K562 (cell line): ENCODE measurements around the gene SLC25A44. TPM values are rescaled to one million over a fixed set of nuclear protein-coding genes. Genes with fewer than 3 reads are reported as not detected.
"Not testable (repeated sequence)": the region's sequence is repeated elsewhere in the genome, so short reads cannot be mapped to it uniquely, and the experiment has no call there.

Experiments
- ATAC-seq: fragments of 200-7000 bp; cut with Tn5 transposase; 3 replicates; pipeline ENCODE4 v1.9.1; 2020; ENCODE audit warnings: moderate library complexity
- BruUV-seq: library from RNA; stranded (reverse); fragments of 400-500 nt; replicated peaks from 2 replicates; lab custom pipeline; 2021; lab: Mats Ljungman, UMichigan
- CTCF ChIA-PET: fragments of 300-600 bp; formaldehyde crosslinking; extraction: SDS; loops from one replicate; lab custom pipeline; 2021; ENCODE audit warnings: low intra/inter-chr PET ratio; lab: Yijun Ruan, JAX
- POLR2A ChIA-PET: fragments of 300-600, 350-650 bp; sonication (Branson Sonifier 250); formaldehyde crosslinking; extraction: SDS; loops from one replicate; lab custom pipeline; 2021; ENCODE audit warnings: antibody characterized with exemption, inconsistent platforms; lab: Yijun Ruan, JAX
- DNase-seq, 4 experiments: peaks; one replicate each; pipeline versions ENCODE4 v3.0.0 to v3.0.0-alpha.2; 2011 to 2018; ENCODE audit warnings: low spot score in 3 of 4, mixed read lengths in 3 of 4; ENCODE audit errors: extremely low read depth in 1 of 4
- FAIRE-seq: peaks from 2 replicates; lab custom pipeline; 2011; peaks lifted over from hg19 to GRCh38; lab: Jason Lieb, UNC
- H2AFZ ChIP-seq: 2 replicates; pipeline ENCODE4 v1.6.0; 2011; ENCODE audit warnings: low read depth, low read length, control low read depth, inconsistent platforms
- H3K27ac ChIP-seq: fragments of 200-600 bp; 3 replicates; pipeline ENCODE4 v1.8.0; 2011; ENCODE audit warnings: low read depth, mild to moderate bottlenecking, control low read depth, inconsistent platforms, low read length, moderate library complexity, mixed read lengths; ENCODE audit errors: extremely low read depth
- H3K27me3 ChIP-seq, 2 experiments: fragments of 300-600 bp in 1 of 2; 2 replicates in 1 of 2; 3 replicates in 1 of 2; pipeline versions ENCODE4 v1.6.0 to v1.8.0; 2011; ENCODE audit warnings: inconsistent platforms in 2 of 2, low read length in 2 of 2, mild to moderate bottlenecking in 1 of 2, mixed read lengths in 1 of 2, moderate library complexity in 1 of 2; ENCODE audit not compliant: control insufficient read depth in 2 of 2, insufficient read depth in 2 of 2
- H3K36me3 ChIP-seq: fragments of 300-600 bp; 3 replicates; pipeline ENCODE4 v1.8.0; 2011; ENCODE audit warnings: mild to moderate bottlenecking, low read length, inconsistent platforms; ENCODE audit not compliant: control insufficient read depth, insufficient read depth
- H3K4me1 ChIP-seq, 2 experiments: fragments of 200-600 bp in 1 of 2; replicated peaks in 1 of 2; 2 replicates in 1 of 2; 3 replicates in 1 of 2; pipeline versions ENCODE4 v1.5.1 to v1.8.0; 2011; ENCODE audit warnings: inconsistent platforms in 2 of 2, low read length in 2 of 2, mild to moderate bottlenecking in 1 of 2, mixed read lengths in 1 of 2, moderate library complexity in 1 of 2; ENCODE audit not compliant: control insufficient read depth in 2 of 2, insufficient read depth in 2 of 2
- H3K4me2 ChIP-seq: 2 replicates; pipeline ENCODE4 v1.6.1; 2011; ENCODE audit warnings: low read length, control low read depth, inconsistent platforms, mixed read lengths; ENCODE audit not compliant: insufficient read depth
- H3K4me3 ChIP-seq: fragments of 200-600 bp; sonication (generic), shearing (Covaris generic); 2 replicates; pipeline ENCODE4 v1.5.1; 2016; ENCODE audit warnings: control low read depth, inconsistent platforms
- H3K79me2 ChIP-seq: fragments of 200-600 bp; 3 replicates; pipeline ENCODE4 v1.8.0; 2011; ENCODE audit warnings: low read length, inconsistent platforms; ENCODE audit not compliant: control insufficient read depth, insufficient read depth
- H3K9ac ChIP-seq, 2 experiments: 2 replicates each; pipeline versions ENCODE4 v1.6.0 to v1.6.1; 2011; ENCODE audit warnings: low read depth in 2 of 2, low read length in 2 of 2, control low read depth in 1 of 2, inconsistent platforms in 1 of 2, mild to moderate bottlenecking in 1 of 2, mixed read lengths in 1 of 2; ENCODE audit not compliant: insufficient read depth in 1 of 2
- H3K9me1 ChIP-seq: one replicate; pipeline ENCODE4 v1.6.0; 2011; ENCODE audit warnings: inconsistent platforms, mild to moderate bottlenecking, low read length, moderate library complexity; ENCODE audit not compliant: control insufficient read depth, insufficient read depth
- H3K9me3 ChIP-seq: replicated peaks from 2 replicates; pipeline ENCODE4 v1.5.1; 2011; ENCODE audit warnings: low read depth, low read length, inconsistent platforms; ENCODE audit not compliant: control insufficient read depth, insufficient read depth
- H4K20me1 ChIP-seq: replicated peaks from 2 replicates; pipeline ENCODE4 v1.6.1; 2011; ENCODE audit warnings: low read length, inconsistent platforms, mixed read lengths; ENCODE audit not compliant: control insufficient read depth, insufficient read depth
- POLR2G ChIP-seq: fragments of 200-400 bp; formaldehyde crosslinking; IDR thresholded peaks from 2 replicates; pipeline ENCODE4 v1.6.1; 2017; ENCODE audit warnings: low read depth, mild to moderate bottlenecking, antibody characterized with exemption, low read length, moderate library complexity
- RBFOX2 ChIP-seq: fragments of 200-400 bp; formaldehyde crosslinking; IDR thresholded peaks from 2 replicates; pipeline ENCODE4 v1.6.1; 2017; ENCODE audit warnings: low read depth, mild to moderate bottlenecking, low read length, moderate library complexity
- RBM25 ChIP-seq: fragments of 200-400 bp; formaldehyde crosslinking; IDR thresholded peaks from 2 replicates; pipeline ENCODE4 v1.6.1; 2018; ENCODE audit warnings: low read length, low read depth, moderate library complexity; ENCODE audit not compliant: severe bottlenecking
- ZNF146 ChIP-seq: IDR thresholded peaks from one replicate; pipeline ENCODE4 v1.6.1; 2018; ENCODE audit warnings: missing compliant biosample characterization; ENCODE audit not compliant: unreplicated experiment
- WGBS: fragments of 100-300 bp; shearing (Covaris generic); methylation state at CpG from one replicate; pipeline ENCODE4 v1.1.6; 2016; ENCODE audit warnings: low coverage, mixed read lengths; ENCODE audit not compliant: insufficient coverage; ENCODE audit errors: missing lambda C conversion rate; 5-methylcytosine and 5-hydroxymethylcytosine counted together
- in situ Hi-C: fragments of 300-500 bp; cut with MboI; formaldehyde crosslinking; loops from 4 replicates; pipeline ENCODE4 v1.15.0; 2018; ENCODE audit warnings: inconsistent platforms, mixed read lengths
- intact Hi-C: fragments of 100-400 bp; cut with micrococcal nuclease; formaldehyde crosslinking; loops from 2 replicates; pipeline ENCODE4 v1.14.2; 2022
- polyA plus RNA-seq, 8 experiments: library from polyadenylated mRNA; depleted of rRNA in 4 of 8; stranded (reverse) in 5 of 8; unstranded in 3 of 8; fragments of >200 nt; fragmentation: Nextera tagmentation in 2 of 8; fragmentation: Illumina TruSeq in 1 of 8; extraction: Ambion mirVana in 2 of 8; extraction: Trizol in 1 of 8; gene quantifications; 2 replicates each; pipeline versions ENCODE4 v1.2.1 to v1.2.3, GENCODE V29; 2011 to 2014; ENCODE audit warnings: inconsistent platforms in 1 of 8, missing spikeins in 1 of 8
- total RNA-seq, 7 experiments: library from RNA; depleted of rRNA in 6 of 7; stranded (reverse); fragments of >200 nt in 6 of 7; fragmentation: Illumina TruSeq in 2 of 7; extraction: Trizol in 2 of 7; gene quantifications; 2 replicates each; pipeline versions ENCODE4 v1.2.1 to v1.2.3, GENCODE V29; 2011 to 2021; ENCODE audit warnings: low replicate concordance in 1 of 7

SLC25A44 gene
- total and polyA plus RNA-seq, 9 of the 15 experiments (the other 6 are each of a cell fraction or from before 2014, with no cell fraction given): 4.4 to 22.8 (median 12.5) TPM

GRCh38 chr1:156216361-156217086, 22.6 kb downstream of the SLC25A44 start:
- WGBS: 88% methylated on average over 22 of the region's 55 CpGs
- H3K36me3 ChIP-seq: peaks cover 34% of the 10 kb centered on the region; the same call in 2 of the 3 replicates
- POLR2A ChIA-PET, H3K9me1 ChIP-seq, H3K4me3 ChIP-seq, DNase-seq, ATAC-seq, H3K9ac ChIP-seq, in situ Hi-C loops, H3K9me3 ChIP-seq, H4K20me1 ChIP-seq, H3K4me2 ChIP-seq, CTCF ChIA-PET, H3K27ac ChIP-seq, intact Hi-C loops, H2AFZ ChIP-seq, H3K27me3 ChIP-seq, BruUV-seq: not testable (repeated sequence)
- peaks cover 11 to 17% of the 10 kb centered on the region in 2 experiments; a peak in 4 of 5 replicates for H3K4me1 ChIP-seq
- H3K79me2 ChIP-seq: peaks cover 31% of the 10 kb centered on the region
- FAIRE-seq: peak; percentile 100
- TF ChIP-seq RBFOX2 (peak; percentile 16; the same call in 1 of the 2 replicates), RBM25 (peak; percentile 45), POLR2G (0 out of 2 replicates have a peak, but pooled peaks have one; percentile 25), ZNF146 (peak; percentile 20)
